Thyroid gland (tissue), 4 donors: Measurements from ENCODE around the gene MYOF.
"Not testable (repeated sequence)": the region's sequence is repeated elsewhere in the genome, so short reads cannot be mapped to it uniquely, and the experiment has no call there.

Experiments used
- CTCF ChIP-seq, 6 experiments: fragments of 200-600 bp in 3 of 6; fragments of 450-650 bp in 3 of 6; sonication (generic) in 3 of 6; IDR thresholded peaks; one replicate each; pipeline ENCODE4 v1.5.1; 2016 to 2019; ENCODE audit warnings: antibody characterized with exemption in 6 of 6, mild to moderate bottlenecking in 2 of 6, inconsistent platforms in 1 of 6, moderate library complexity in 1 of 6
- POLR2A ChIP-seq, 2 donors: fragments of 450-650 bp; IDR thresholded peaks; one replicate each; pipeline ENCODE4 v1.6.1; 2017; ENCODE audit warnings: antibody characterized with exemption in 2 of 2, mild to moderate bottlenecking in 2 of 2, moderate library complexity in 1 of 2

DNA sequence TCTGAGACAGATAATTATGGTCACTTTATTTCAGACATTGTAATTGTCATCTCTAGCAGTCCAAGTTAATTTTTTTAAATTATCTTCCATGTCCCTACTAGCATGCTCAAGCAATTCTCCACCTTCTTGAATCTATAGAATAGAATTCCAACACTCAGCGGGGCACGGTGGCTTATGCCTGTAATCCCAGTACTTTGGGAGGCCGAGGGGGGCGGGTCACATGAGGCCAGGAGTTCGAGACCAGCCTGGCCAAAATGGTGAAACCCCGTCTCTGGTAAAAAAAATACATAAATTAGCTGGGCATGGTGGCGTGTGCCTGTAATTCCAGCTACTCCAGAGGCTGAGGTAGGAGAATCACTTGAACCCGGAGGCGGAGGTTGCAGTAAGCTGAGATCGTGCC lies 39.4 kb downstream of the MYOF start:
- not testable (repeated sequence) for TF ChIP-seq CTCF, POLR2A (IDR thresholded peaks at IDR 0.05)
